HG02885 (cell line): Measurements from ENCODE around the gene ALKBH7.
"Not testable (repeated sequence)": the region's sequence is repeated elsewhere in the genome, so short reads cannot be mapped to it uniquely, and the experiment has no call there.

Source experiments
- ATAC-seq: cut with Tn5 transposase; IDR thresholded peaks from one replicate; pipeline ENCODE4 v1.9.1; 2021; ENCODE audit warnings: mild to moderate bottlenecking; ENCODE audit not compliant: unreplicated experiment, poor library complexity

Gene ALKBH7

GRCh38 chr19:6372594-6373095 lies at the start of gene ALKBH7:
Gene ALKBH7 (plus strand): TSS chr19:6372794. CDS start chr19:6372821, 27 bp downstream.
- ATAC-seq, result peak; percentile 81

DNA sequence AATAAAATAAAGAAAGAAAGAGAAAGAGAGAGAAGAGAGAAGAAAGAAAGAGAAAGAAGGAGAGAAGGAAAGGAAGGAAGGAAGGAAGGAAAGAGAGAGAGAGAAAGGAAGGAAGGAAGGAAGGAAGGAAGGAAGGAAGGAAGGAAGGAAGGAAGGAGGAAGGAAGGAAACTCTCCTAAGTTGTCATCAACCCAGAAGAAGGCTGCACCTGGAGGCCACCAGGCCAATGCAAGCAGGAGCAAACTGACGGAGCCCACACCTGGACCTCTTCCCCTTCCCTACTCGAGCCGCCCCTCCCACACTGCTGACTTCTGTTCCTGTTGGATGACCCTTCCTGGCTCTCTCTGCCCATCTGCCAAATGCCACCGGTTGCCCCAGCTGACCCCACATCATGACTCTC lies 47.8 kb upstream of the ALKBH7 start:
- no peak for ATAC-seq

- ATAC-seq, result no peak
These were observed 47.0 kb upstream of the ALKBH7 start for GRCh38 chr19:6325614-6326013.

GRCh38 chr19:6326815-6327214 lies 45.8 kb upstream of the ALKBH7 start:
- no peak for ATAC-seq

GRCh38 chr19:6333439-6333838 lies 39.2 kb upstream of the ALKBH7 start, which contains the start of gene ACER1:
Gene ACER1 (minus strand): TSS chr19:6333612. CDS start chr19:6333551, 61 bp downstream.
- ATAC-seq, result no peak

- ATAC-seq, result no peak
These were observed 37.9 kb upstream of the ALKBH7 start for GRCh38 chr19:6334490-6335285.

GRCh38 chr19:6340493-6341201 lies 31.9 kb upstream of the ALKBH7 start:
- ATAC-seq, result no peak

DNA sequence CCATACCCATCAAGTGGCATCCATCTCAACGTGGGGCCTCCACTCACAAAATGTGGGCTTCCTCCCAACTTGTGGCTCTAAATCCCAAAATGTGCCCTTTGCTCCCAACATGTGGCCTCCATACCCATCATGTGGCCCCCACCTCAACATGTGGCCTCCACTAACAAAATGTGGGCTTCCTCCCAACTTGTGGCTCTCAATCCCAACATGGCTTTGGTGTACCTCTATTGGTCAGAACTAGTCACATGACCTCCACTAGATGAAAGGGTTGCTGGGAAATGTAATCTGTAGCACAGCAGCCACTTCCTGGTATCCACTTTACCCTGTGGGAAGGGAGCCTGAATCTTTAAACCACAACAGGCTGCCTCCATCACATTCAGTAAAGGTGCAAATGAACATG lies 29.1 kb upstream of the ALKBH7 start:
- no peak for ATAC-seq

DNA sequence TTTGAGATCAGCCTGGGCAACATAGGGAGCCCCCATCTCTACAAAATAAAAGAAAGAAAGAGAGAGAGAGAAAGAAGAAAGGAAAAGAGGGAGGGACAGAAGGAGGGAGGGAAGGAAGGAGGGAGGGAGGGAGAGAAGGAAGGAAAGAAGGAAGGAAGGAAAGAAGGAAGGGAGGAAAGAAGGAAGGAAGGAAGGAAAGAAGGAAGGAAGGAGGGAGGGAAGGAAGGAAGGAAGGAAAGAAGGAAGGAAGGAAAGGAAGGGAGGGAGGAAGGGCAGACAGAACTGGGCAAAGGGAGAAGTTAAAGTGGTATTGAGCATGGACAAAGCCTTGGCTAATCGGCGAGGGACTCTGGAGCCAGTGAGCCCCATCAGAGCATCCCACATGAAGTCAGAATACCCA lies 23.3 kb upstream of the ALKBH7 start:
- ATAC-seq, result not testable (repeated sequence)

DNA sequence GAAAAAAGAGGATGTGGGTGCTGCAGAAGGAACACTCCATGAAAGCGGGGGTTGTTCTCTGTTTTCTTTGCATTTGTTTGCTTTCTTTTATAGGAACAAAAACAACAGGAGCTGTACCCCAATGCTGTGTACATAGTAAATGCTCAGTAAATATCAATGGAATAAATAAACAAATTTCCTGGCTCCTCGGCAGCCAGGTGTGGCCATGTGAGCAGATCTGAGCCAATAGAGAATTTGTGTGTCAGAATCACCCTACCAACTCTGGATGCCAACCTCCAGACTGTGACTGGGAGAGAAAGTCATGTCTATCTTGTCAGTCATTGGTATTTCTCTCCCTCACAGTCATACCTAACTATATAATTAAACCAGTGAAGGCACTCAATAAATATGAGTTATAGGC lies 21.9 kb upstream of the ALKBH7 start:
- ATAC-seq, result no peak

- ATAC-seq, result no peak
These were observed 20.0 kb upstream of the ALKBH7 start for GRCh38 chr19:6352381-6353165.

DNA sequence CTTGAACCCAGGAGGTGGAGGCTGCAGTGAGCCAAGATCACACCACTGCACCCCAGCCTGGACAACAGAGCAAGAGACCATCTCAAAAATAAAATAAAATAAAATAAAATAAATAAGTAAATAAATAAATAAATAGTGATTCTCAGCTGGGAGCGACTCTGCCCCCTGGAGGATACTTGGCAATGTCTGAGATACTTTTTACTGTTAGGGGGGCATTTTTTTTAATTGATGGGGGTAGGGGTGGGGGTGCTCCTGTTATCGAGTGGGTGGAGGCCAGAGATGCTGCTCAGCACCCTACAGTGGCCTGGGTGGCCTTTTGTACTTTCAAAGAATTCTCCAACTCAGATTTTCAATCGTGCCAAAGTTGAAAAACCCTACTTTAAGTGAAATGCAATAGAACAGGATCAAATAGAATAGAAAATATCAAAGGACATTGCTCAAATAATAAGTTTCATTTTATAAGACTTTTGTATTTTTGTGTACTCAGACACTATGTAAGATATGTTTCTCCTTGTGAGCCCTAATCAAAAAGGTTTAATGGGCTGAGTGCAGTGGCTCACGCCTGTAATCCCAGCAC lies 18.4 kb upstream of the ALKBH7 start:
- no peak for ATAC-seq

GRCh38 chr19:6355321-6356040 lies 17.1 kb upstream of the ALKBH7 start:
- not testable (repeated sequence) for ATAC-seq

DNA sequence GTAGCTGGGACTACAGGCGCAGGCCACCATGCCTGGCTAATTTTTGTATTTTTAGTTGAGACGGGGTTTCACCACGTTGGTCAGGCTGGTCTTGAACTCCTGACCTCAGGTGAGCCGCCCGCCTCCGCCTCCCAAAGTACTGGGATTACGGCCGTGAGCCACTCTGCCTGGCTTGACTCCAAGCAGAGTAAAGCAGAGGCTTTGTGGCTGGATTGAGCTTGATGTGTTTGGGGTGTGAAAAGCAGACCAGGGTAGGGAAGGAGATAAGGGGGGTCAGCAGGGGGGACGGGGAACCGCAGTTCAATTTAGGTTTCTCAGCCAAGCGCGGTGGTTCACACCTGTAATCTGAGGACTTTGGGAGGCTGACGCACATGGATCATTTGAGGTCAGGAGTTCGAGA lies 15.4 kb upstream of the ALKBH7 start:
- ATAC-seq, result no peak

GRCh38 chr19:6358003-6358402 lies 14.6 kb upstream of the ALKBH7 start:
- ATAC-seq, result no peak

DNA sequence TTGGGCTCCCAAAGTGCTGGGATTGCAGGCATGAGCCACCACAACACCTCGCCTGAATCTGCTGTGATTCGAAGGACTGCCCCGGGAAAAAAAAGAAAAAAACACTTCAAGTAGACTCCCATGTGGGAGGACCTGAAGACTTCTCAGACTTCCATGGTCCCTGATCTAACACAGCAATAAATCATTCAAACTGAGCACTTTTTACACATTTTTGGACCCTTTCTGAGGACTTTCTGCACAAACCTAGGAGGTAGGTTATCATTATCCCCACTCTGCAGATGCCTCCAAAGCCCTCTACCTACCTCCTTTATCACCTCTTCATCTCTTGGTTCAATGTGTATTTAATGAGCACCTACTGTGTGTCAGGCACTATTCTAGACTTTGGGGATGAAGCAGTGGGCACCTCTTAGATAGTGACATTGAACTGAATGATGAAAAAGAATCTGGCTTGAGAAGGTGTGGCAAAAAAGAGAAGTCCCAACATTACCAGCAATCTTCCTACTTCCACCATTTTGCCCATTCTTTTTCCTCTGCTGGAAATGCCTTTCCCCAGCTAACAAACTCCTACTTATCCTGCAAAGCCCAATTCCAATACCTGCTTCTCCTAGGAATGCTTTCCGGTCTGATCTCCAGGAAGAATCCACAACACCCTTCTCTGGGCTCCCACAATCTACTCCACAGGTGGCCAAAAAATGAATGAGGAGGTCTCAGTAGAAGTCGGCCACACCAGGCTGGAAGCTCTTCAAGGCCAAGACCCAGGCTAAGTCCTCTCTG lies 12.8 kb upstream of the ALKBH7 start:
- ATAC-seq, result no peak

DNA sequence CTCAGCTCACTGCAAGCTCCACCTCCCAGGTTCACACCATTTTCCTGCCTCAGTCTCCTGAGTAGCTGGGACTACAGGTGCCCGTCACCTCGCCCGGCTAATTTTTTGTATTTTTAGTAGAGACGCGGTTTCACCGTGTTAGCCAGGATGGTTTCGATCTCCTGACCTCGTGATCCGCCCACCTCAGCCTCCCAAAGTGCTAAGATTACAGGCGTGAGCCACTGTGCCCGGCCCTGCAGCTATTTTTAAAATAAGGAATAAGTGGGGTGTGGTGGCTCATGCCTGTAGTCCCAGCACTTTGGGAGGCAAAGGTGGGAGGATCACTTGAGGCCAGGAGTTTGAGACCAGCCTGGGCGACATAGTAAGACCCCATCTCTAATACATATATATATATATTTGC lies 12.1 kb upstream of the ALKBH7 start:
- ATAC-seq, result not testable (repeated sequence)

DNA sequence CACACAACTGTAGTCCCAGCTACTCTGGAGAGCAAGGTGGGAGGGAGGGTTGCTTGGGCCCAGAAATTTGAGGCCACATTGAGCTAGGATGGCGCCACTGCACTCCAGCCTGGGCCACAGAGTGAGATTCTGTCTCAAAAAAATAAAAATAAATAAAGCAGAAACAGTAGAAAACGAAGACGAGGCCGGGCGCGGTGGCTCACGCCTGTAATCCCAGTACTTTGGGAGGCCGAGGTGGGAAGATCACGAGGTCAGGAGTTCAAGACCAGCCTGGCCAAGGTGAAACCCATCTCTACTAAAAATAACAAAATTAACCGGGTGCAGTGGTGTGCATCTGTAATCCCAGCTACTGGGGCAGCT lies 11.8 kb upstream of the ALKBH7 start:
- ATAC-seq, result not testable (repeated sequence)

- ATAC-seq, result no peak
These were observed 10.6 kb upstream of the ALKBH7 start for GRCh38 chr19:6362027-6362350.
